Stimulated activated CD4-positive, alpha-beta T cell treated with anti-CD3 and anti-CD28 coated beads, Interleukin-4, amount 100 ng/mL, for 4 hours (primary cell): ENCODE measurements around the gene OR6A2.

Source experiments
- DNase-seq, 2 experiments: peaks; one replicate each; pipeline ENCODE4 v3.0.0-alpha.2; 2020

OR6A2 gene

GRCh38 chr11:6755303-6755952, 44.1 kb downstream of the OR6A2 start:
- peak in 1 of 2 experiments; percentile 17 for DNase-seq

- DNase-seq: no peak
These were observed 52.3 kb downstream of the OR6A2 start for GRCh38 chr11:6747097-6747668.

DNA sequence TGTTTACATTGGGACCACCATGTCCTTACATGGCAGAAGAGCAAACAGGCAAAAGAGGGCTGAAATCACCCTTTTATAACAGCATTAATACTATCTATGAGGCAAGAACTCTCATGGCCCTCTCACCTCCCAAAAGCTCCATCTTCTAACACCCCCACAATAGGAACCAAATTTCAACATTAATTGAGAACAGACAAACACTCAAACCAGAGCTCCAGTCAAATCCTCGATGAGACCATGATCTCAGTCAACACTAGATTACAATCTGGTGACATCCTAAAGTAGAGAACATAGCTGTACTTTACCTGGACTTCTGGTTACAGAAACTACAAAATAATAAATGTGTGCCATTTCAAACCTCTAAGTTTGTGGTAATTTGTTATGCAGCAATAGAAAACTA, 52.9 kb downstream of the OR6A2 start:
- no peak for DNase-seq

GRCh38 chr11:6746086-6746618, 53.3 kb downstream of the OR6A2 start:
- DNase-seq: peak in 1 of 2 experiments; percentile 37

- DNase-seq: no peak
These were observed 53.9 kb downstream of the OR6A2 start for GRCh38 chr11:6745465-6746015.

GRCh38 chr11:6745018-6745417, 54.5 kb downstream of the OR6A2 start:
- no peak for DNase-seq

DNA sequence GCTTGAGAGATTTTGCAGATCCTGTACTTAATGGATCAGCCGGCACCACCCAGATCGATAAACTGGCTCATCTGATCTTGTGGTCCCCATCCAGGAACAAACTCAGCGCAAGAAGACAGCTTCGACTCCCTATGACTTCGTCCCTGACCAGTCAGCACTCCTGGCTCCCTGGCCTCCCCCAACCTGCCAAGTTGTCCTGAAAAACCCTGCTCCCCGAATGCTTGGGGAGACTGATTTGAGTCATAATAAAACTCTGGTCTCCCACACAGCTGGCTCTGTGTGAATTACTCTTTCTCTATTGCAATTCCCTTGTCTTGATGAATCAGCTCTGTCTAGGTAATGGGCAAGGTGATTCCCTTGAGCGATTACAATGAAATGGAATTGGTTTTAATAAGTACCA, 57.2 kb downstream of the OR6A2 start:
- peak in 1 of 2 experiments; percentile 13 for DNase-seq
